Measurements from ENCODE around the gene RAP1GAP.

RAP1GAP gene

DNA sequence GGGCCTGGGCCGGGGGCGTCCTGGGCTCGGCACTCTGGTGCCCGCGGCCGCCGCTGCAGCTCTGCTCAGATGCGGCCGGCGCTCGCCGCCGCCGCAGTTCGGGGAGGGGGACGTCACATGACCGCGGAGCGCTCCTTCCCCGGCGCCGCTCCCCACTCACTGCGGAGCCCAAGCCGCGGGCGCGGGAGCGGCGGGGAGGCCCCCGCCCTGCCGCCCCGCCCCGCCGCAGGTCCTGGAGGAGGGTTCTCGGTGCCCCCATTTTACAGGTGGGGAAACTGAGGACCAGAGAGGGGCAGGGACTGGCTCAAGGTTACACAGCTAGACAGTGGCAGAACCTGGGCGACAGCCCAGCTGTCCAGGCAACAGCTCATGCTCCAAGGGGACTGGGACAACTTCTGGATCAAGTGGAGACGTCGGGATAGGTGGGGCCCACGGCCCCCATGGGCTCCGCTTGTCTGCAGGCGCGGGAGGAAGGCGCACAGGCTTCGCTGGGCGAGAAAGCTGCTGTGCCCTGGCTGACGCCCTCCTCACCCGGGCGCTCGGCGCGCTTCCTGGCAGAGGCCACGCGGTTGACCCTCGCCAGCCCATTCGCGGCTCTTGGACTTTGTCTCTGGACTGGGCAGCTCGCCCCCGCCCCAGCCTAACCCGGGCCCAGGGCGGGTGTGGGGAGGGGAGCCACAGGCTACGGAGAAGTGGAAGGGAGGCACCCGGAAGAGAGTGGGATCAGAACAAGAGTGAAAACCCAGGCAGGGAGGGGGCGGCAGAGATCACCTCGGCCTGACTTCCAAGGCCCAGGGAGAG is at the start of gene RAP1GAP:
RAP1GAP (minus strand) TSS at position 100 of the 801 bp plus-strand sequence. CDS start 49,325 bp downstream, outside the sequence.
- DNase-seq, result peak in 1 of 2 experiments; percentile 29

- DNase-seq, result peak in 1 of 2 experiments; percentile 4
Observed at GRCh38 chr1:21716169-21716568, 47.0 kb upstream of the RAP1GAP start.

- DNase-seq, result no peak
Observed at GRCh38 chr1:21707891-21708290, 38.7 kb upstream of the RAP1GAP start.

GRCh38 chr1:21707086-21707840 is 38.1 kb upstream of the RAP1GAP start:
- DNase-seq, result no peak

DNA sequence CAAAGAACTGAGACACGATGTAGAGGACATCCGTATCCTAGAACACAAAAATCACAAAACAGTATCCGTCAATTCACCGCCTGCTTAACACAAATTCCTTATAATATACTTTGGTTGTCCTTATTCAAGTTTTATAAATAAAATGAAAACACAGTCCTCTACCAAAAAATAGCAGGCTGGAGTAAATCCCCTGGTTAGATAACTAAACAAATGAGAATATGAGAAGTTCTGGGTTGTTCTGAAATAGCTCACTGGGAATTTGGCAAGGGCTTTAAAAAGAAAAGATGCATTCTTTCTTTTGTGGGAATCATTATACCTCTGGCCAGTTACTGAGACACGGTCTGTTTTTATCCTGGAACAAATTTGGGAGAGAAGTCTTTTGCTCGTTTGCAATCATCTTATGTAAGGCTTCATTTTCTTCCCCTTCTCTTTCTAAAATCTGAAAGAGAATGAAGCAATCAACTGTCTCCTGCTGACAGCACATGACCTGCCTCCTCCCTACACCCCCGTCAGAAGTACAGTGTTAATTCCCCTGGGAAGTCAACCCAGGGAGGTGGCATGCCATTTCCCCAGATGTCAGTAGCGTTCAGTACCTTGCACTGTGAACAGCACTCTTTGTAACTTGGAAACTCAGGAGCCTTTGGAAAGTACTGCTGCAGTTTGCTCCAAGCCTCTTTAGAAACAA is 37.1 kb upstream of the RAP1GAP start:
- no peak for DNase-seq

DNA sequence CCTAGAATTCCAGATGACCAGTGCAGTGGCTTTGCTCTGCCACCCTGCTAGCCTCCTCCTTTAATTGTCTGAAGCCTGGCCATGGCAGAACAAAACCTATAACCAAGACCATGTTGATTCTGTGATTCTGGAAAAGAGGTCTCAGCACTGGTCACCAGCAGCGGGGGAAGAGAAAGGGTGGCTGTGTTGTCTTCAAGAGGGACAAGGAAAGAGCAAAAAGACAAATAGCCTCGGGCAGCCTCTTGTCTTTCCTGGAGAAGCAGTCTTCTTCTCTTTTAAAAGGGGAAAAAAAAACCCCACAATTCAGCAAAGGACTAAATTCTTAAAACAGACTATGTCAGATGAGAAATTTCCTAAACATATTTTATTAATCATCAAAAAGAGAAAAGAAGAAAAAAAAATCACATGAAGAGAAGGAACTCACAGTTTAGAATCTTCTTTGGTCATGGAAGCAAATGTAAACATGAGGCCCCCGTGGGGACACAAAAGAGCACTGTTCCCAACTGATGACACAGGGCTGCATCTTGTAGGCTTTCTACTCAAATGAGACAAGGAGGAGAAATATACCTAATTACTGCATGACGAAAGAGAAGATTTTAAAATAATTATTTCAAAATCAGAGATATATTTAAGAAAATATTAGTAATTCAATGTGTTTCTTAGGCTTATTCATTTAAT is 36.3 kb upstream of the RAP1GAP start:
- DNase-seq, result no peak

GRCh38 chr1:21704145-21704544 is 35.0 kb upstream of the RAP1GAP start:
- no peak for DNase-seq

DNA sequence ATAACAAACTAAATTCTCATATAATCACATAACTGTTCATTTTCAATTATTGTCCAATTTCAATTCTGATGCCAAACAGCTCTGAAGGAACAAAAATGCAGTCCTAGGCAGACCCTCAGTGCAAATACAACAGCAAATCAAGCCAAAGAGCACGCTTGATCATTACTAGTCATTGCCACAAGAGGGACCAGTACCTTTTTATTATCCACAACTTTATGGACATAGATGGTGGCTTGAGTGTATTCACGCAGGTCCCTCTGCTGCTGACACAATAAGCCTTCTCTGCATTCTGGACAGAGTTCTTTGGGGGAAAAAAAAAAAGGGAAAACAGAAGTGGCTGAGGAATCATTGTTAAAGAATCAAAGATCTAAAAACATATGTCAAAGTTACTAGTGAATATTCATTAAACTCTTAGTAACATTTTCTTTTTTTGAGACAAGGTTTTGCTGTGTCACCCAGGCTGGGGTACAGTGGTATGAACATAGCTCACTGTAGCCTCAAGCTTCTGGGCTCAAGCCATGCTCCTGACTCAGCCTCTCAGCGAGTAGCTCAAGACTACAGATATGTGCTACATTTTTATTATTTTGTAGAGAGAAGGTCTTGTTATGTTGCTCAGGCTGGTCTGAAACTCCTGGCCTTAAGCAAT is 34.3 kb upstream of the RAP1GAP start:
- DNase-seq, result peak in 1 of 2 experiments; percentile 41

DNA sequence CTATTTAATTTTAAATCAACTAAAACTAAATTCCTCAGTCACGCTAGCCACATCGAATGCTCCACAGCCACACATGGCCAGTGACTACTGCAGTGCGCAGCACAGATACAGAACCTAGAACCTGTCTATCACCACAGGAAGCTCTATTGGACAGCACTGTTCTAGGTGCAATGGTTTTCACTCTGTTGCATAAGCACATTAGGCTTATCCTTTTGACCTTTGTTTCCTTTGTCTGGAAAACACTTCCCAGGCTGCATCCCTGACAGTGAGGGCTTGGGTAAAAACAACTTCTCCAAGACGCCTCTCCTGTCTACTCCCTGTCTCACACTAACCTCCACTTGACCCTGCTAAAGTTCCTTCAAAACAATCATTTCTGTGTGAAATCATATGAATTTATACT is 33.6 kb upstream of the RAP1GAP start:
- DNase-seq, result no peak

DNA sequence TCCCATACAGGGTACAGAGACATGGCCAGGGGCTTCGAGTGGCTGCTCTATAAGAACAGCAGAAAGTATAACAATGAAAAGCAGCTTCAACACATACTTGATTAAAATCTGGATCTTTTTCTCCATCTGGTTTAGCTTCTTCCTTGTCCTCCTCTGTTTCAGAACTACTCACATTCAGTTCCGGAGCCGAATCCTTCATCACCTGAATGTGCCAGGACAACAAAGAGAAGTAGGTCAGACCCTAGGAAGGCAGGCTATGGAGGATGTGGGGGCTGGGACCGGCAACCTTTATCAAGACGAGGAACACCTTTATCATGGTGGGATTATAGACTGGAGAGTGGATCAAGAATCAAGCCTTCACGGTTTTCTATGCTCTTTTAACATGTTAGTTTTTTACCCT is 32.2 kb upstream of the RAP1GAP start:
- DNase-seq, result no peak

GRCh38 chr1:21700094-21700493 is 30.9 kb upstream of the RAP1GAP start:
- no peak for DNase-seq

- DNase-seq, result no peak
Observed at GRCh38 chr1:21696931-21697330, 27.8 kb upstream of the RAP1GAP start.

DNA sequence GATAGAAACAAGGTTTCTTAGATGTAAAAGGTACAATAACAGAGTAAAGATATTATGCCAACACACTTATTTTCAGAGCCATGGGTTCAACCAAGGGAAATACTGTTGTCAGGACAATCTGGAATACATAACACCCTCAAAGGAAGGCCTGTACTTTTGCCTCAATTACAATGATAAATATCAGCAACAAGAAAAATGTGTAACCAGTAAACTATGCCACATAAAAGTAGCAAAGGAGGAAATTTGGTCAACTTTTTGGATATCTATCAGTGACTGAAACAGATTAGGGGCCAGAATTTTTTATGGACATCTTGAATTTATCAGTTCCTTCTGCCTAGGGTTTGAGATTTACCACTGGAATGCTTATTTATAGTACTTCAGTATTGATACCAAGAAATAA is 24.6 kb upstream of the RAP1GAP start:
- DNase-seq, result no peak

DNA sequence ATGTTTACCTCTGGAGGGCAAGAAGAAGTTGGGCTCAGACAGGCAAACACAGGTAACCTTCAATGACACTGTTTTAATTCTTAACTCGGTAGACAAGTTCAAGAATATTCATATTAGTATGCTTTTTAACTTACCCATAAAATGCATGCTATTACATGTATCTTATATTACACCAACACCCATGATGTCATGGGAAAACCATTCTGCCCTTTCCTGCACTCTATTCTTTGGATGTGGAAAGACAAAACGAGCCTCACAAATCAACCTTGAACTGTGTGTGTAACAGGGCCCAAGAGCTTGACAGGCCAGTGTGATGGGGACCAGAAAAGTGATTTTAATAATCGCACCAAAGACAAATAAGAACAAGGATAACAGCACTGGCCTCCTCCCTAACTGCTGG is 22.6 kb upstream of the RAP1GAP start:
- no peak for DNase-seq

DNA sequence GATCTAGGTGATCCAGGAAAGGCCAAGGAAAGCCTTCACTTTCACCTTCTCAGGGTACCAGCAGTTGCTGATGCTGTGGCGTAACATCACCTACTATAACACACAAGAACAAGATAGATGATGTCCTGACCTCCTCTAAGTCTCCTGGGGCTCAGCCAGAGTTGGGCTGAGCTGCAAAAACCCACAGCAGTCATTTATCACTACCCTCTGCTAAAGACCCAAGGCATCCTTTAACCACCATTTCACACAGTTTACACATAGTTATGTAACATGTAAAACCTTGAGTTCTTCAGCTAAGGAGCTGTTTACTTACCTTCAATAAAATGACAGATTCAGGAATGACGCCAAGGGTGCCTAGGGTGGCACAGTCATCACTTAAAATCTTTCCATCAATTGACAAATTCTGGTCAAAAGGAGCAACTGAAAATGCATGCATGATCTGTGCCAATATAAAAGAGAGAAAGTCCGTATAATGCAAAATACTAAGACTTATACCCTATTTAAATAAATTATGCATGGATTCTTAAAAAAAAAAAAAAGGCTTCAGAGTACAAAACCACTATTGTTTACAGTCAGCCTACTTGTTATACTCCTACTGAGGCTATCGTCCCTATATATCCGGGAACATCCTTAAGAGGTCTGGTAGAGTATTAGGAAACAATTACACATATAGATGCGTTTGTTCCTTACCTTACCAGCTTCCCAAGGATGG is 20.7 kb upstream of the RAP1GAP start:
- DNase-seq, result no peak

GRCh38 chr1:21687081-21687529 is 17.9 kb upstream of the RAP1GAP start:
- DNase-seq, result no peak

GRCh38 chr1:21685946-21686678 is 17.0 kb upstream of the RAP1GAP start:
- no peak for DNase-seq

DNA sequence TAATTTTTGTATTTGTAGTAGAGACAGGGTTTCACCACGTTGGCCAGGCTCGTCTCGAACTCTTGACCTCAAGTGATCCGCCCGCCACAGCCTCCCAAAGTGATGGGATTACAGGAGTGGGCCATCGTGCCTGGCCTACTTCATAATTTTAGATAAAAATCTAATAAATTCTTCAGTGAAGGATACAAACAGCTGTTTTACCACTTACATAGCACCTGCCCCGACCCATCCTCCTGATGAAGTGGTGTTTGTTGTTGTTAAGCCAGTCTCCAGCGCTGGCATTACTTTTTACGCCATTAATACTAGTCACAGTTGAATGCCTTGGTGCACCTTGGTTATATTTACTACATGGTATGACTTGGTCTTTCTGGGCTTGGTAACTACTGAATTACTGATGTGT is 12.3 kb upstream of the RAP1GAP start:
- DNase-seq, result no peak

- no peak for DNase-seq
Observed at GRCh38 chr1:21680918-21681317, 11.8 kb upstream of the RAP1GAP start.

GRCh38 chr1:21680381-21680780 is 11.2 kb upstream of the RAP1GAP start:
- no peak for DNase-seq

- DNase-seq, result no peak
Observed at GRCh38 chr1:21677168-21677567, 8.0 kb upstream of the RAP1GAP start.

Measured in NCI-H2081 (cell line).